KMS-11 (cell line): ENCODE data around the gene AOPEP.

Source experiments
- H2AFZ ChIP-seq: fragments of 200-600 bp; sonication (generic); 2 replicates; pipeline ENCODE4 v1.6.1; 2016; ENCODE audit warnings: antibody characterized with exemption, mixed run types, low read depth
- H3K27ac ChIP-seq: fragments of 200-600 bp; sonication (generic); 2 replicates; pipeline ENCODE4 v1.6.1; 2016; ENCODE audit warnings: mild to moderate bottlenecking, mixed run types
- H3K27me3 ChIP-seq: fragments of 200-600 bp; sonication (generic); 2 replicates; pipeline ENCODE4 v1.6.1; 2017; ENCODE audit warnings: mild to moderate bottlenecking, low read depth, mixed run types, moderate library complexity; ENCODE audit not compliant: insufficient read depth
- H3K36me3 ChIP-seq: fragments of 200-600 bp; sonication (generic); 2 replicates; pipeline ENCODE4 v1.6.1; 2017; ENCODE audit warnings: mild to moderate bottlenecking, mixed run types; ENCODE audit not compliant: insufficient read depth
- H3K4me1 ChIP-seq: fragments of 200-600 bp; sonication (generic); 2 replicates; pipeline ENCODE4 v1.6.1; 2016; ENCODE audit warnings: mild to moderate bottlenecking, low read depth, mixed run types; ENCODE audit not compliant: poor library complexity, severe bottlenecking
- H3K4me2 ChIP-seq: fragments of 200-600 bp; sonication (generic); 2 replicates; pipeline ENCODE4 v1.7.0; 2016; ENCODE audit warnings: mild to moderate bottlenecking, mixed run types
- H3K4me3 ChIP-seq: fragments of 200-600 bp; sonication (generic); IDR thresholded peaks from 2 replicates; pipeline ENCODE4 v1.6.1; 2017; ENCODE audit warnings: low read depth, low read length, mixed read lengths; ENCODE audit not compliant: insufficient read depth
- H3K79me2 ChIP-seq: fragments of 200-600 bp; sonication (generic); 2 replicates; pipeline ENCODE4 v1.6.1; 2016; ENCODE audit warnings: low read depth, mixed run types; ENCODE audit not compliant: insufficient read depth
- H3K9ac ChIP-seq: fragments of 200-600 bp; sonication (generic); 2 replicates; pipeline ENCODE4 v1.6.1; 2016; ENCODE audit warnings: mild to moderate bottlenecking, mixed run types
- H4K20me1 ChIP-seq: fragments of 200-600 bp; sonication (generic); 2 replicates; pipeline ENCODE4 v1.6.1; 2016; ENCODE audit warnings: mild to moderate bottlenecking, mixed run types; ENCODE audit not compliant: insufficient read depth
- TF ChIP-seq, protein P1 (sequence below): fragments of 200-600 bp; sonication (generic); conservative IDR thresholded peaks from 2 replicates; pipeline ENCODE4 v1.6.1; 2017; ENCODE audit warnings: low read depth, mild to moderate bottlenecking, antibody characterized with exemption, low read length, moderate library complexity, mixed read lengths

Gene AOPEP

GRCh38 chr9:95091601-95092261 is 365.2 kb downstream of the AOPEP start:
- H3K27ac ChIP-seq, result no peak overlapping the region
- H3K9ac ChIP-seq, result no peak overlapping the region
- no peaks in the 10 kb centered on the region for H4K20me1 ChIP-seq
- H3K79me2 ChIP-seq, result no peaks in the 10 kb centered on the region
- H3K4me2 ChIP-seq, result no peak overlapping the region
- H2AFZ ChIP-seq, result no peak overlapping the region
- H3K36me3 ChIP-seq, result no peaks in the 10 kb centered on the region
- H3K4me3 ChIP-seq, result no peak overlapping the region
- peaks cover 5% of the 10 kb centered on the region for H3K4me1 ChIP-seq
- H3K27me3 ChIP-seq, result no peaks in the 10 kb centered on the region
- TF ChIP-seq, protein P1, sequence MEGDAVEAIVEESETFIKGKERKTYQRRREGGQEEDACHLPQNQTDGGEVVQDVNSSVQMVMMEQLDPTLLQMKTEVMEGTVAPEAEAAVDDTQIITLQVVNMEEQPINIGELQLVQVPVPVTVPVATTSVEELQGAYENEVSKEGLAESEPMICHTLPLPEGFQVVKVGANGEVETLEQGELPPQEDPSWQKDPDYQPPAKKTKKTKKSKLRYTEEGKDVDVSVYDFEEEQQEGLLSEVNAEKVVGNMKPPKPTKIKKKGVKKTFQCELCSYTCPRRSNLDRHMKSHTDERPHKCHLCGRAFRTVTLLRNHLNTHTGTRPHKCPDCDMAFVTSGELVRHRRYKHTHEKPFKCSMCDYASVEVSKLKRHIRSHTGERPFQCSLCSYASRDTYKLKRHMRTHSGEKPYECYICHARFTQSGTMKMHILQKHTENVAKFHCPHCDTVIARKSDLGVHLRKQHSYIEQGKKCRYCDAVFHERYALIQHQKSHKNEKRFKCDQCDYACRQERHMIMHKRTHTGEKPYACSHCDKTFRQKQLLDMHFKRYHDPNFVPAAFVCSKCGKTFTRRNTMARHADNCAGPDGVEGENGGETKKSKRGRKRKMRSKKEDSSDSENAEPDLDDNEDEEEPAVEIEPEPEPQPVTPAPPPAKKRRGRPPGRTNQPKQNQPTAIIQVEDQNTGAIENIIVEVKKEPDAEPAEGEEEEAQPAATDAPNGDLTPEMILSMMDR, result no peak

DNA sequence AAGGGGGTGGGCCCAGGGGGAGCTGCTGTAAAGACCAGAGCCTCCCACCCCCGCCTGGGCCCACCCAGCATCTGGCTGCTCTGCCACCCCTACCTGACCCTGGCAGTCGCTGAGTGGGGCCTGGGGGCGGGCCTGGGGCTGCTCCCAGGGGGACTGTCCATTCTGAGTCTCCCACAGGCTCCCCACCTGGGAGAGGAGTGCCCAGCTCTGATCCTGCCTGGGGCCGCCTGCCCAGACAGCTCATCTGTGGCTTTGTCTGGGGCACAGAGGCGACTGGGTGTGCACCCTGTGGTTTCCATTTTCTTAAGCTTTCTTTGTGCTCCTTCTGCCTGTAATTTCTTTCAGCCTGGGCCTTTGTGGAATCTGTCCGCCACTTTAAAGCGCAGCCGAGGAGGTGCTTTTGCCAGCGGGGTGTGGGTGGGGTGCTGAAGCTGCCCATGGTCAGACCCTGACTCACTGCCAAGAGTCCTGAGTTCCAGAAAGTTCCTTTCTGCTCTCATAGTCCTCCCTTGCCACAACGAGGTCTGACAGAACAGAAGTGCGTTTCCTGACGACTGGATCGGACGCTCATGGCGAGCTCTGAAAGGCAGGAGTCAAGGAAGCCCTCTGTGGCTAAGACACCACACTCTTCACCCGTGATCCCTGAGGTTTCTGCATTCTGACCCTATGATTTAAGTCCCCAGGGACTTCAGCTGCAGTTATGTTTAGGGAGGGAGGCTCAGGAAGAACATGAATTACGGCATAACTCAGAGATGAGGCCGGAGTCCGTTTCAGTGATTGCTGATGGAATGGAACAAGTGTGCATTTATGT is 366.0 kb downstream of the AOPEP start:
- Histone ChIP-seq H3K79me2 (no peaks in the 10 kb centered on the region), H2AFZ (no peak overlapping the region), H3K4me2 (no peak overlapping the region), H3K4me3 (no peak overlapping the region), H3K27me3 (no peaks in the 10 kb centered on the region), H3K4me1 (peaks cover 5% of the 10 kb centered on the region), H3K27ac (no peak overlapping the region), H3K9ac (no peak overlapping the region), H3K36me3 (no peaks in the 10 kb centered on the region), H4K20me1 (no peaks in the 10 kb centered on the region)
- TF ChIP-seq, protein P1, result no peak

GRCh38 chr9:95093586-95093985 is 367.1 kb downstream of the AOPEP start:
- no peak overlapping the region for H3K4me3 ChIP-seq
- no peak overlapping the region for H3K27ac ChIP-seq
- no peaks in the 10 kb centered on the region for H3K27me3 ChIP-seq
- no peak overlapping the region for H3K9ac ChIP-seq
- TF ChIP-seq, protein P1, result no peak
- no peaks in the 10 kb centered on the region for H3K79me2 ChIP-seq
- peaks cover 5% of the 10 kb centered on the region for H3K4me1 ChIP-seq
- H2AFZ ChIP-seq, result no peak overlapping the region
- no peaks in the 10 kb centered on the region for H3K36me3 ChIP-seq
- H3K4me2 ChIP-seq, result no peak overlapping the region
- H4K20me1 ChIP-seq, result no peaks in the 10 kb centered on the region

DNA sequence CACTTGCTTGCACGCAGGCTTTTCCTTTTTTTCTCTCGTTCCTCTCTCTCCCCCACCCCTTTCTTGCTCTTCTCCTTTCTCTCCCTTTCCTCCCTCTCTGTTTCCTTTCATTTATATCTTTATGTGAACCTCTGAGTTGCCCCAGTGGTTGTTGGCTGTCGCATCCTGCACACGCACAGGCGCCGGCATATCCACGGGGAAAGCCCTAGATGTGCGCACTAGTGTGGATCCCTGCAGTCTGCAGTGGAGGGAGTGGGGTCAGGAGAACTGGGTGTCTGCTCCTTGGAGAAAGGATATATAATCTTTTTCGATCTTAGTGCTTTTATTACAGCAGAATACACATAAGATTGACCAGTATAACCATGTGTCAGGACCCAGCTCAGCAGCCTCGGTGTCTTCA is 367.5 kb downstream of the AOPEP start:
- H3K4me2 ChIP-seq, result no peak overlapping the region
- no peaks in the 10 kb centered on the region for H4K20me1 ChIP-seq
- no peak overlapping the region for H3K9ac ChIP-seq
- peaks cover 5% of the 10 kb centered on the region for H3K4me1 ChIP-seq
- TF ChIP-seq, protein P1, result no peak
- H3K36me3 ChIP-seq, result no peaks in the 10 kb centered on the region
- H3K79me2 ChIP-seq, result no peaks in the 10 kb centered on the region
- H3K27ac ChIP-seq, result no peak overlapping the region
- H3K27me3 ChIP-seq, result no peaks in the 10 kb centered on the region
- no peak overlapping the region for H2AFZ ChIP-seq
- no peak overlapping the region for H3K4me3 ChIP-seq
